ENCODE results near the gene FIBCD1.

Gene FIBCD1

GRCh38 chr9:130898552-130898852 lies 40.5 kb downstream of the FIBCD1 start:
- no peak overlapping the region for H3K27ac ChIP-seq (ENCODE audit: low read length)

DNA sequence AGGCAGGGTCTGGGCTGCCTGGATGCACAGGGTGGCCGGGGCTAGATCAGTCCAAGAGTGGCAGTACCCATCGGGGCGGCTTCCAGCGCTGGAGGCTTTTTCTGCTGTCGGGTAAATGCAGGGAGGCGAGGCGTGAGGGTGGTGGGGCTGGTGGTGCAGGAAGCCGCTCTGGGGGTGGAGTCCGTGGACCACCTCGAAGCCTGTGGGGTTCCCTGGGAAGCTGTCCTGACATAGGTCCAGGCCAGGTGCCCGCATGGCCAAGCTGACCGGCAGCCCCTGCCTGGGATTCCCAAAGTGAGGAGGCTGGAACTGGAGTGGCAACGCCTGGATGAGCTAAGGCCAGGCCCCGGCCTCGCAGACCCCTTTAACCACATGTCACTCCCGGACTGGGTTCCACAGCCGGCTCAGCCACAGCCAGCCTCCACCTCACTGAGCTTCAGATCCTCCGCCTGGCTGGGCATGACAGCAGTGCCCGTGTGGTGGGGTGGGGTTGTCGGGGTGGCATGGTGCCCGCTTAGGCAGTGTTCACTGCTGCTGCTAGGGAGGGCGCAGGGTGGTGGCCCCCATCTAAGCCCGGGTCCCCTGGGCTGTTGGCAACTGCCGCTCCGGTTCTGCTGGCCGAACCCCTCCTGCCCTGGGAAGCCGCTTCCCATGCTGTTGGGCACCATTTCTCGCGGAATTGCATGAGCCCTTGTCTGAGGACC lies 41.0 kb downstream of the FIBCD1 start:
- H3K9me3 ChIP-seq (ENCODE audit: control insufficient read depth in 1 of 2, low read length in 2 of 2): no peaks in the 10 kb centered on the region
- peaks cover 3 to 5% of the 10 kb centered on the region in 2 donors for H3K36me3 ChIP-seq (ENCODE audit: control insufficient read depth in 1 of 2, insufficient read depth in 2 of 2, low read length in 2 of 2)
- peaks cover 0 to 14% of the 10 kb centered on the region in 2 donors for H3K4me1 ChIP-seq (ENCODE audit: control insufficient read depth in 1 of 2, insufficient read depth in 2 of 2, low read length in 2 of 2)
- H3K27ac ChIP-seq (ENCODE audit: low read length): no peak overlapping the region
- H3K27me3 ChIP-seq (ENCODE audit: low read depth, low read length): no peaks in the 10 kb centered on the region
- H3K4me3 ChIP-seq (ENCODE audit: low read depth in 1 of 2, low read length in 2 of 2): no peak overlapping the region

More at GRCh38 chr9:130898552-130898852, 40.5 kb downstream of the FIBCD1 start:
- Histone ChIP-seq H3K9me3 (ENCODE audit: control insufficient read depth in 1 of 2, low read length in 2 of 2) (no peaks in the 10 kb centered on the region), H3K36me3 (ENCODE audit: control insufficient read depth in 1 of 2, insufficient read depth in 2 of 2, low read length in 2 of 2) (peaks cover 0 to under 1% of the 10 kb centered on the region in 2 donors), H3K27me3 (ENCODE audit: low read depth, low read length) (no peaks in the 10 kb centered on the region), H3K4me3 (ENCODE audit: low read depth in 1 of 2, low read length in 2 of 2) (no peak overlapping the region), H3K4me1 (ENCODE audit: control insufficient read depth in 1 of 2, insufficient read depth in 2 of 2, low read length in 2 of 2) (peaks cover 0 to 9% of the 10 kb centered on the region in 2 donors)

GRCh38 chr9:130897105-130897751 lies 41.8 kb downstream of the FIBCD1 start:
- Histone ChIP-seq H3K4me1 (ENCODE audit: control insufficient read depth in 1 of 2, insufficient read depth in 2 of 2, low read length in 2 of 2) (peaks cover 0 to 15% of the 10 kb centered on the region in 2 donors), H3K4me3 (ENCODE audit: low read depth in 1 of 2, low read length in 2 of 2) (no peak overlapping the region), H3K27ac (ENCODE audit: low read length) (no peak overlapping the region), H3K36me3 (ENCODE audit: control insufficient read depth in 1 of 2, insufficient read depth in 2 of 2, low read length in 2 of 2) (peaks cover 9 to 12% of the 10 kb centered on the region in 2 donors), H3K27me3 (ENCODE audit: low read depth, low read length) (no peaks in the 10 kb centered on the region), H3K9me3 (ENCODE audit: control insufficient read depth in 1 of 2, low read length in 2 of 2) (no peaks in the 10 kb centered on the region)

DNA sequence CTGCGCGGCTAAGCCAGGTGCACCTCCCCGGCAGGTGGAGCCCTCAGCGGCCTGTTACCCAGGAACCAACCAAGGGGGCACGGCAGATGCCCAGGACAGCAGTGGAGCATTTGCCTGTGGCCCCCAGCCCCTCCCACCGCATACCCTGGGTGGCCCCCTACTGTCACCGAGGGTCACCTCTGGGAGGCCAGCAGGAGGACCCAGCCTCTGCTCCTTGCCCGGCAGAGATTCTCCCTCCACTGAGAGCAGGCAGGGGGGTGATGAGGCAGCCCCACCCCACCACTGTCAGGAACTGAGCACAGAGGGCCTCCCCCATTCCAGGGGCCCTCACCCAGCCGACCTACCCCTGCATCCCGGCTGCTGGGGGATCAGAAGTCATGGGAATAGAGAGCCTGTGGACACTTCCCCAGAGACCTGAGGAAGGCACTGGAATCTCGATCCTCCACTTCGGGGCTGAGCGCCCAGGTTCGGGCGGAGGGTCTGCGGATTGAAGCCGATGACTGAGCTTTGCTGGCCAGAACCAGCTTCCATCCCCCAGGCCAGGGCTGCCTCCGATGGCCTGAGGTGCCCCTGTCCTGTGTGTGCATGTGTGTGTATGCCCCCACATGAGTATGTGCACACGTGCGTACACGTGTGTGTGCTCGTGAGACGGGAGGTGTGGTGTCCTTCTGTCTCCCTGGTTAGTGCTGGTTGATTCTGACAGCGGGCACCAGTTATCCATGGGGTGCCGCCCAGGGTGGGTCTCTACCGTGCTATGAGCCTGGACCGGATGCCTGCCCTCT lies 42.6 kb downstream of the FIBCD1 start, which contains the start of gene QRFP:
TSS of gene QRFP (minus strand) at position 580 of the 782 bp plus-strand sequence. CDS start 2,974 bp downstream, outside the sequence.
- H3K27ac ChIP-seq (ENCODE audit: low read length): no peak within 1 kb of the TSS
- peaks cover 0 to 15% of the 10 kb centered on the region in 2 donors for H3K4me1 ChIP-seq (ENCODE audit: control insufficient read depth in 1 of 2, insufficient read depth in 2 of 2, low read length in 2 of 2)
- H3K9me3 ChIP-seq (ENCODE audit: control insufficient read depth in 1 of 2, low read length in 2 of 2): no peaks in the 10 kb centered on the region
- no peak within 1 kb of the TSS for H3K4me3 ChIP-seq (ENCODE audit: low read depth in 1 of 2, low read length in 2 of 2)
- H3K27me3 ChIP-seq (ENCODE audit: low read depth, low read length): no peaks in the 10 kb centered on the region
- H3K36me3 ChIP-seq (ENCODE audit: control insufficient read depth in 1 of 2, insufficient read depth in 2 of 2, low read length in 2 of 2): peaks cover 9 to 15% of the 10 kb centered on the region in 2 donors

DNA sequence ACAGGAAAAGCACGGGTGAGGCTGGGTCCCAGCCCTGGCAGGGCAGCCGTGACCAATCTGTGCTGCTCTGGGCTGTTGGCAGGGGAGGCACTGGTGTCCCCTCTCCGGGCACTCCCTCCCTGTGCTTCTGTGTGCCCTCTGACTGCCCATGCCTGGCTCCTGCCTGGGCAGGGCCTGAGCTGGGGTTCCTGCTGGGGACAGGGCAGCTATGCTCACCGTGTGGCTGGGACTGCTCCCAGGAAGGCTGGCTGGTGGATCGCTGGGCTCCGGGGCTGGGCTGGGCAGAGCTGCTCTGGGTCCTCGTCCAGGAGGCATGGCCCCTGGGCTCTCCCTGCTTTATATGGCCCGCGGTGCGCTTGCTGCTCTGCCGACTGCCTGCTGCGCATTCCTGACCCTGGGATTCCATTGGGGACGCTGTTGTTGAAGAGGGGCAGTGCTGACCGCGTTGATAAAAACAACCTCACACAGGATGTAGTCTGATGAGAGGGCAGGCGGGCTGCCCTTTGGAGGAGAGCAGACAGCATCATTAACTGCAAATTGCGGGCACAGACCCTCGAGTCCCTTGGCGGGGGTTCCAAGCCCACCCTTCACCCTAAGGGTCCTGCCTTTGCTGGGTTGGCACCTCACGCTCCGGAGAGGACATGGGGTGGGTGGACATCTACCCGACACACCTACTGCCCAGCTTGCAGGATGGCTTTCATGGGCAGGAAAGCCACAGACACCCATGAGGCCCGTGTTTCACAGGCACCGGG lies 43.4 kb downstream of the FIBCD1 start:
- Histone ChIP-seq H3K36me3 (ENCODE audit: control insufficient read depth in 1 of 2, insufficient read depth in 2 of 2, low read length in 2 of 2) (peaks cover 11 to 22% of the 10 kb centered on the region in 2 donors), H3K4me1 (ENCODE audit: control insufficient read depth in 1 of 2, insufficient read depth in 2 of 2, low read length in 2 of 2) (peaks cover 0 to 15% of the 10 kb centered on the region in 2 donors), H3K9me3 (ENCODE audit: control insufficient read depth in 1 of 2, low read length in 2 of 2) (no peaks in the 10 kb centered on the region), H3K27ac (ENCODE audit: low read length) (no peak overlapping the region), H3K4me3 (ENCODE audit: low read depth in 1 of 2, low read length in 2 of 2) (no peak overlapping the region), H3K27me3 (ENCODE audit: low read depth, low read length) (no peaks in the 10 kb centered on the region)

- H3K4me1 ChIP-seq (ENCODE audit: control insufficient read depth in 1 of 2, insufficient read depth in 2 of 2, low read length in 2 of 2): peaks cover 0 to 15% of the 10 kb centered on the region in 2 donors
- no peaks in the 10 kb centered on the region for H3K27me3 ChIP-seq (ENCODE audit: low read depth, low read length)
- H3K36me3 ChIP-seq (ENCODE audit: control insufficient read depth in 1 of 2, insufficient read depth in 2 of 2, low read length in 2 of 2): peaks cover 18 to 28% of the 10 kb centered on the region in 2 donors
- H3K4me3 ChIP-seq (ENCODE audit: low read depth in 1 of 2, low read length in 2 of 2): no peak overlapping the region
- no peak overlapping the region for H3K27ac ChIP-seq (ENCODE audit: low read length)
- no peaks in the 10 kb centered on the region for H3K9me3 ChIP-seq (ENCODE audit: control insufficient read depth in 1 of 2, low read length in 2 of 2)
Observed at GRCh38 chr9:130895038-130895437, 44.0 kb downstream of the FIBCD1 start.

DNA sequence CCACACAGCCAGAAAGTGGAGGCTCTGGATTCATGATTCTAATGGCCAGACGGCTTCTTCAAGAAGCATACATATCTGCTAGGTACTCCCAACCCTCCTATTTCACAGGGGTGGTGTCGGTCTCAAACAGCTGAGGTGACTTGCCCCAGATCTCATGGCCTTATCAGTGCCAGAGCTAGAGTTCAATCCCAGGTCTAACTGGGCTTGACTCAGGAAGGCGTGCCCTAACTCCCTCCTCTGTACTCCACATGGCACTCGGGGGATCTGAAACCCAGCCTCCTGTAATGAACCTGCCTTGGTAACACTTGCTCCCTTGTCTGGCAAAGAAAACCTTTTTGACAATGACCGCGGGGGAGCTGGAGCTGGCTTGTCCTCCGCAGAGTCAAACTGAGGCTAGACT lies 44.5 kb downstream of the FIBCD1 start:
- Histone ChIP-seq H3K27me3 (ENCODE audit: low read depth, low read length) (no peaks in the 10 kb centered on the region), H3K36me3 (ENCODE audit: control insufficient read depth in 1 of 2, insufficient read depth in 2 of 2, low read length in 2 of 2) (peaks cover 19 to 32% of the 10 kb centered on the region in 2 donors), H3K4me1 (ENCODE audit: control insufficient read depth in 1 of 2, insufficient read depth in 2 of 2, low read length in 2 of 2) (peaks cover 0 to 15% of the 10 kb centered on the region in 2 donors), H3K27ac (ENCODE audit: low read length) (no peak overlapping the region), H3K9me3 (ENCODE audit: control insufficient read depth in 1 of 2, low read length in 2 of 2) (no peaks in the 10 kb centered on the region), H3K4me3 (ENCODE audit: low read depth in 1 of 2, low read length in 2 of 2) (no peak overlapping the region)

- Histone ChIP-seq H3K4me3 (ENCODE audit: low read depth in 1 of 2, low read length in 2 of 2) (no peak overlapping the region), H3K27ac (ENCODE audit: low read length) (no peak overlapping the region)
Observed at GRCh38 chr9:130893341-130894101, 45.5 kb downstream of the FIBCD1 start.

GRCh38 chr9:130892477-130893304 lies 46.4 kb downstream of the FIBCD1 start:
- Histone ChIP-seq H3K9me3 (ENCODE audit: control insufficient read depth in 1 of 2, low read length in 2 of 2) (no peaks in the 10 kb centered on the region), H3K36me3 (ENCODE audit: control insufficient read depth in 1 of 2, insufficient read depth in 2 of 2, low read length in 2 of 2) (peaks cover 32 to 46% of the 10 kb centered on the region in 2 donors), H3K27ac (ENCODE audit: low read length) (no peak overlapping the region), H3K27me3 (ENCODE audit: low read depth, low read length) (no peaks in the 10 kb centered on the region), H3K4me1 (ENCODE audit: control insufficient read depth in 1 of 2, insufficient read depth in 2 of 2, low read length in 2 of 2) (peaks cover 0 to 17% of the 10 kb centered on the region in 2 donors), H3K4me3 (ENCODE audit: low read depth in 1 of 2, low read length in 2 of 2) (no peak overlapping the region)

More at GRCh38 chr9:130893341-130894101, 45.5 kb downstream of the FIBCD1 start:
- H3K9me3 ChIP-seq (ENCODE audit: control insufficient read depth in 1 of 2, low read length in 2 of 2): no peaks in the 10 kb centered on the region
- H3K27me3 ChIP-seq (ENCODE audit: low read depth, low read length): no peaks in the 10 kb centered on the region
- peaks cover 0 to 15% of the 10 kb centered on the region in 2 donors for H3K4me1 ChIP-seq (ENCODE audit: control insufficient read depth in 1 of 2, insufficient read depth in 2 of 2, low read length in 2 of 2)
- peaks cover 23 to 38% of the 10 kb centered on the region in 2 donors for H3K36me3 ChIP-seq (ENCODE audit: control insufficient read depth in 1 of 2, insufficient read depth in 2 of 2, low read length in 2 of 2)
